Caco-2 (cell line): Measurements from ENCODE around the gene ATG4B. TPM values are rescaled to one million over a fixed set of nuclear protein-coding genes. Genes with fewer than 3 reads are reported as not detected.

ENCODE experiments used
- BruUV-seq: library from RNA; stranded (reverse); fragments of 400-500 nt; replicated peaks from 2 replicates; lab custom pipeline; 2021; lab: Mats Ljungman, UMichigan
- CTCF ChIA-PET: fragments of 300-600 bp; sonication (Branson Sonifier 250); formaldehyde crosslinking; loops from one replicate; lab custom pipeline; 2022; ENCODE audit warnings: antibody characterized with exemption; lab: Charles Lee
- POLR2A ChIA-PET: fragments of 300-600 bp; sonication (Branson Sonifier 250); formaldehyde crosslinking; loops from one replicate; lab custom pipeline; 2022; ENCODE audit warnings: antibody characterized with exemption; lab: Charles Lee
- DNase-seq, 2 experiments: peaks; one replicate each; pipeline versions ENCODE4 v3.0.0 to v3.0.0-alpha.2; 2020 to 2022
- H3K27me3 ChIP-seq: replicated peaks from 2 replicates; pipeline ENCODE4 v1.6.0; 2011; ENCODE audit warnings: low read length; ENCODE audit not compliant: control insufficient read depth, insufficient read depth
- H3K36me3 ChIP-seq: 2 replicates; pipeline ENCODE4 v1.5.1; 2011; ENCODE audit warnings: low read length; ENCODE audit not compliant: control insufficient read depth, insufficient read depth
- H3K4me1 ChIP-seq: fragments of 250-450 bp; sonication (Bioruptor Pico); 2 replicates; pipeline ENCODE4 v1.5.1; 2020; ENCODE audit warnings: mild to moderate bottlenecking
- H3K4me3 ChIP-seq: 2 replicates; pipeline ENCODE4 v1.5.1; 2011; ENCODE audit warnings: low read depth, mild to moderate bottlenecking, control low read depth, low read length
- H3K9me3 ChIP-seq: fragments of 250-450 bp; sonication (Bioruptor Pico); 2 replicates; pipeline ENCODE4 v1.5.1; 2020; ENCODE audit warnings: mild to moderate bottlenecking, moderate library complexity
- H3K27ac Mint-ChIP-seq: one replicate; pipeline ENCODE4 v1.8.0; 2022; ENCODE audit warnings: mixed read lengths; ENCODE audit not compliant: unreplicated experiment
- H3K27me3 Mint-ChIP-seq: one replicate; pipeline ENCODE4 v1.8.0; 2022; ENCODE audit warnings: mixed read lengths; ENCODE audit not compliant: insufficient read depth, unreplicated experiment
- H3K36me3 Mint-ChIP-seq: one replicate; pipeline ENCODE4 v1.8.0; 2022; ENCODE audit warnings: mild to moderate bottlenecking, mixed read lengths; ENCODE audit not compliant: insufficient read depth, unreplicated experiment
- H3K4me1 Mint-ChIP-seq: one replicate; pipeline ENCODE4 v1.8.0; 2022; ENCODE audit warnings: low read depth, mixed read lengths; ENCODE audit not compliant: unreplicated experiment
- H3K4me3 Mint-ChIP-seq: one replicate; pipeline ENCODE4 v1.8.0; 2022; ENCODE audit warnings: mild to moderate bottlenecking, moderate library complexity, mixed read lengths; ENCODE audit not compliant: unreplicated experiment
- H3K9me3 Mint-ChIP-seq: one replicate; pipeline ENCODE4 v1.8.0; 2022; ENCODE audit warnings: mixed read lengths; ENCODE audit not compliant: unreplicated experiment
- CTCF ChIP-seq, 2 experiments: fragments of 200-600 bp in 1 of 2; IDR thresholded peaks; 1 replicate in 1 of 2; 2 replicates in 1 of 2; pipeline versions ENCODE4 v1.5.1 to v1.8.0; 2011 to 2022; ENCODE audit warnings: antibody characterized with exemption in 1 of 2, control low read depth in 1 of 2, inconsistent platforms in 1 of 2, low read depth in 1 of 2, low read length in 1 of 2, mild to moderate bottlenecking in 1 of 2, moderate library complexity in 1 of 2; ENCODE audit not compliant: insufficient read depth in 1 of 2, severe bottlenecking in 1 of 2, unreplicated experiment in 1 of 2
- intact Hi-C: fragments of 100-400 bp; cut with micrococcal nuclease; formaldehyde crosslinking; loops from one replicate; pipeline ENCODE4 v1.10.0; 2022; ENCODE audit not compliant: unreplicated experiment
- total RNA-seq: library from RNA; stranded (reverse); gene quantifications from 2 replicates; pipeline ENCODE4 v1.2.3, GENCODE V29; 2022

Gene ATG4B
- total RNA-seq, 1 experiment from 2014 or later: 94.5 TPM

- Mint-ChIP-seq H3K36me3 (peaks cover 62% of the 10 kb centered on the region), H3K4me1 (no peaks in the 10 kb centered on the region), H3K27ac (peak overlapping the region; percentile 63), H3K4me3 (peak overlapping the region; percentile 79), H3K9me3 (peaks cover 8% of the 10 kb centered on the region), H3K27me3 (no peaks in the 10 kb centered on the region)
- ChIA-PET CTCF (interaction anchor here (0.6 to 1.5 kb wide), 2 partner anchors 16 to 57 kb away, joined by 7 to 8 read pairs; partner anchors contain the start of gene DTYMK), POLR2A (interaction anchor here (0.6 to 3.3 kb wide), 5 partner anchors 10 to 85 kb away, joined by 3 to 44 read pairs (median 4); partner anchors contain the start of genes D2HGDH and DTYMK)
- no peaks in the 10 kb centered on the region; the same call in 1 of the 2 replicates for H3K36me3 ChIP-seq
- peak overlapping the region; percentile 96 for H3K4me3 ChIP-seq
- H3K9me3 ChIP-seq: no peaks in the 10 kb centered on the region
- intact Hi-C loops: loop anchor here (1.0 kb wide), 2 partner anchors 32 to 179 kb away; partner anchors contain the start of gene D2HGDH
- H3K27me3 ChIP-seq: no peaks in the 10 kb centered on the region
- BruUV-seq: no TSS peak
- peak; percentile 25 to 65 for TF ChIP-seq CTCF (IDR thresholded peaks at IDR 0.05; ENCODE audit: insufficient read depth in 1 of 2, low read depth in 1 of 2, low read length in 1 of 2, severe bottlenecking in 1 of 2, unreplicated experiment in 1 of 2)
- peak; percentile 86 to 89 for DNase-seq
- no peaks in the 10 kb centered on the region for H3K4me1 ChIP-seq
Observed at GRCh38 chr2:241702155-241703031, 64.9 kb downstream of the ATG4B start.

GRCh38 chr2:241703032-241703604 is 65.6 kb downstream of the ATG4B start:
- Mint-ChIP-seq H3K27ac (peak overlapping the region; percentile 63), H3K9me3 (peaks cover 8% of the 10 kb centered on the region), H3K36me3 (peaks cover 68% of the 10 kb centered on the region), H3K4me1 (no peaks in the 10 kb centered on the region), H3K4me3 (peak overlapping the region; percentile 74), H3K27me3 (no peaks in the 10 kb centered on the region)
- CTCF ChIA-PET: no interaction called here
- Histone ChIP-seq H3K36me3 (no peaks in the 10 kb centered on the region; the same call in 1 of the 2 replicates), H3K4me3 (peak overlapping the region; percentile 64), H3K4me1 (no peaks in the 10 kb centered on the region), H3K9me3 (no peaks in the 10 kb centered on the region), H3K27me3 (no peaks in the 10 kb centered on the region)
- no TSS peak for BruUV-seq
- DNase-seq: no peak
- intact Hi-C loops: no loop called here
- TF ChIP-seq CTCF (IDR thresholded peaks at IDR 0.05; ENCODE audit: insufficient read depth in 1 of 2, low read depth in 1 of 2, low read length in 1 of 2, severe bottlenecking in 1 of 2, unreplicated experiment in 1 of 2): no peak
- POLR2A ChIA-PET: no interaction called here

- ChIA-PET POLR2A (no interaction called here), CTCF (no interaction called here)
- no peaks in the 10 kb centered on the region for H3K4me1 ChIP-seq
- peaks cover 69% of the 10 kb centered on the region for H3K36me3 Mint-ChIP-seq
- no peak for DNase-seq
- H3K27me3 Mint-ChIP-seq: no peaks in the 10 kb centered on the region
- H3K4me3 ChIP-seq: no peak overlapping the region
- no peaks in the 10 kb centered on the region for H3K4me1 Mint-ChIP-seq
- no TSS peak for BruUV-seq
- no peak for TF ChIP-seq CTCF (IDR thresholded peaks at IDR 0.05; ENCODE audit: insufficient read depth in 1 of 2, low read depth in 1 of 2, low read length in 1 of 2, severe bottlenecking in 1 of 2, unreplicated experiment in 1 of 2)
- no peaks in the 10 kb centered on the region; the same call in 1 of the 2 replicates for H3K36me3 ChIP-seq
- no peaks in the 10 kb centered on the region for H3K27me3 ChIP-seq
- no peaks in the 10 kb centered on the region for H3K9me3 ChIP-seq
- H3K9me3 Mint-ChIP-seq: peaks cover 8% of the 10 kb centered on the region
- H3K4me3 Mint-ChIP-seq: no peak overlapping the region
- intact Hi-C loops: no loop called here
- H3K27ac Mint-ChIP-seq: no peak overlapping the region
Observed at GRCh38 chr2:241706537-241706936, 69.0 kb downstream of the ATG4B start.
